A549 (cell line): ENCODE data around the gene MC2R.

Experiments
- EP300 ChIP-seq, 2 experiments: fragments of >200 bp; sonication (Bioruptor Twin); formaldehyde crosslinking; IDR thresholded peaks; 2 replicates in 1 of 2; 3 replicates in 1 of 2; pipeline ENCODE4 v1.6.1; 2016 to 2017
- HOXA7 ChIP-seq: fragments of 250-450 bp; sonication (Bioruptor Pico); IDR thresholded peaks from 2 replicates; pipeline ENCODE4 v1.5.0; 2020; ENCODE audit warnings: mild to moderate bottlenecking, moderate library complexity
- MYC ChIP-seq: IDR thresholded peaks from 2 replicates; pipeline ENCODE4 v1.6.1; 2012; ENCODE audit warnings: mild to moderate bottlenecking, inconsistent platforms, low read length, improper control_type of control experiment, borderline replicate concordance
- PHF8 ChIP-seq: fragments of 200-600 bp; sonication (generic); IDR thresholded peaks from 2 replicates; pipeline ENCODE4 v1.6.1; 2016; ENCODE audit warnings: low read depth, mild to moderate bottlenecking, antibody characterized with exemption, moderate library complexity, borderline replicate concordance
- RAD21 ChIP-seq, 2 experiments: fragments of >200 bp in 1 of 2; sonication (Bioruptor Twin) in 1 of 2; formaldehyde crosslinking in 1 of 2; IDR thresholded peaks in 1 of 2; conservative IDR thresholded peaks in 1 of 2; 2 replicates in 1 of 2; 3 replicates in 1 of 2; pipeline ENCODE4 v1.6.1; 2012 to 2018; ENCODE audit warnings: inconsistent platforms in 1 of 2
- SMC3 ChIP-seq: fragments of >200 bp; sonication (Bioruptor Twin); formaldehyde crosslinking; IDR thresholded peaks from 3 replicates; pipeline ENCODE4 v1.6.1; 2018; ENCODE audit warnings: inconsistent platforms
- TF ChIP-seq, protein P1 (sequence below): fragments of >200 bp; sonication (Bioruptor Twin); formaldehyde crosslinking; IDR thresholded peaks from 3 replicates; pipeline ENCODE4 v1.5.1; 2016
- TF ChIP-seq, protein P2 (sequence below): IDR thresholded peaks from 2 replicates; pipeline ENCODE4 v1.6.1; 2012; ENCODE audit warnings: low read depth, borderline replicate concordance

DNA sequence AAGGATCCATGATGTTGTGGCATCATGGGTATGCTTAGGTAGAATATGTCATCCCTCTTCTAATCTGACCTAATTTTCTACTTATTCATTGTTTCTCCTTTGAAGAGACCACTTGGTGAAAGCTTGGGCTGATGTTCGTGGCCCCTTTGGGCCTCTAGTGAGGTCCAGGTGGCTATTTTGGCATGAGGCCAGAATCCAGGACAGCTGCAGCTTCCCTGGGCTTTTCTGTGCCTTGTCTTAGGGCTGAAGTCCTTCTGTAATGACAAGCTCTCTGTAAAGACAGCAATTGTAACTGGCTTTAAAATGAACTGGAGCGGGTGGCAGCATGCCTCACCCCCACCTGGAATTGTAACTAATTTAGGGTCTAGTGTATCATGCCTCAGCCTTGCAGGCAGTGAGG, 15.6 kb upstream of the MC2R start:
- TF ChIP-seq HOXA7 (no peak), MYC (no peak), PHF8 (no peak), SMC3 (no peak), EP300 (IDR thresholded peaks at IDR 0.05) (no peak), RAD21 (conservative IDR thresholded peaks at IDR 0.05 in 1 of 2, IDR thresholded peaks at IDR 0.05 in 1 of 2) (no peak)
- TF ChIP-seq, protein P1, sequence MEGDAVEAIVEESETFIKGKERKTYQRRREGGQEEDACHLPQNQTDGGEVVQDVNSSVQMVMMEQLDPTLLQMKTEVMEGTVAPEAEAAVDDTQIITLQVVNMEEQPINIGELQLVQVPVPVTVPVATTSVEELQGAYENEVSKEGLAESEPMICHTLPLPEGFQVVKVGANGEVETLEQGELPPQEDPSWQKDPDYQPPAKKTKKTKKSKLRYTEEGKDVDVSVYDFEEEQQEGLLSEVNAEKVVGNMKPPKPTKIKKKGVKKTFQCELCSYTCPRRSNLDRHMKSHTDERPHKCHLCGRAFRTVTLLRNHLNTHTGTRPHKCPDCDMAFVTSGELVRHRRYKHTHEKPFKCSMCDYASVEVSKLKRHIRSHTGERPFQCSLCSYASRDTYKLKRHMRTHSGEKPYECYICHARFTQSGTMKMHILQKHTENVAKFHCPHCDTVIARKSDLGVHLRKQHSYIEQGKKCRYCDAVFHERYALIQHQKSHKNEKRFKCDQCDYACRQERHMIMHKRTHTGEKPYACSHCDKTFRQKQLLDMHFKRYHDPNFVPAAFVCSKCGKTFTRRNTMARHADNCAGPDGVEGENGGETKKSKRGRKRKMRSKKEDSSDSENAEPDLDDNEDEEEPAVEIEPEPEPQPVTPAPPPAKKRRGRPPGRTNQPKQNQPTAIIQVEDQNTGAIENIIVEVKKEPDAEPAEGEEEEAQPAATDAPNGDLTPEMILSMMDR = no peak
- TF ChIP-seq, protein P2, sequence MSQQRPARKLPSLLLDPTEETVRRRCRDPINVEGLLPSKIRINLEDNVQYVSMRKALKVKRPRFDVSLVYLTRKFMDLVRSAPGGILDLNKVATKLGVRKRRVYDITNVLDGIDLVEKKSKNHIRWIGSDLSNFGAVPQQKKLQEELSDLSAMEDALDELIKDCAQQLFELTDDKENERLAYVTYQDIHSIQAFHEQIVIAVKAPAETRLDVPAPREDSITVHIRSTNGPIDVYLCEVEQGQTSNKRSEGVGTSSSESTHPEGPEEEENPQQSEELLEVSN = no peak
